Measurements from ENCODE around the gene CCDC89. TPM values are rescaled to one million over a fixed set of nuclear protein-coding genes. Genes with fewer than 3 reads are reported as not detected.

Gene CCDC89
- total RNA-seq, 1 experiment from 2014 or later = 0.26 TPM

DNA sequence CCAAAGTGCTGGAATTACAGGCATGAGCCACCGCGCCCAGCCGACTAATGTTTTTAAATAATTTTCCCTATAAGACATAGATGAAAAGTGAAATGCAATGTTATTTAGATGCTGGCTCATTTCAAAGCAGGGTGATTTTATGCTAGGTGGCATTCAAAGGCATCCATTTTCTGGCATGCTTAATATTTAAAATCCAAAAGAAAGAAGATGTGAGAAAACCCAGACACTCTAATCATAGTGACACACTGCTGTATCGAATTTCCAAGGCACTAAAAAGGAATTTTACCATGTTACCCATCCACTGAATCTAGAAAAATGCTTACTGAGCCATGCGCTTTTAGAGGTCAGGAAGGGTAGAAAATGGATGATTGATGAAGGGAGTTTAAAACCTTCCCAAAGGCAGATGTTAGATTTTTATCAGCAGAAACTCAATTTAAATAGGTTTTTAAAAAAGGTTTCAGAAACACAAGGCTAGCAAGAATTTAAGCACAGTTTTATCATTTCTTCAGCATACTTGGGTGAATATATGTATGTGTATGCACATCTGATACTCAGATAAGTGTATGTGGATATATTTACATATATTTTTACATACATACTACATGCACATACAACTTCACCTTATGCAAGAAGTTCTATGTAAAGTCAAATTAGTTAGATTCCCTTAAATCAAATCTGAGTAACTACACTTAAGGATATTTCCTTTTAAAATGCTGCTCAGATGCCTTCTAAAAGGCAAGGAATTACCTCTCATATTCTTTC lies 24.1 kb upstream of the CCDC89 start:
- Mint-ChIP-seq H3K27me3 (ENCODE audit: unreplicated experiment) (no peaks in the 10 kb centered on the region), H3K36me3 (ENCODE audit: insufficient read depth, unreplicated experiment) (no peaks in the 10 kb centered on the region), H3K9me3 (ENCODE audit: low read depth, unreplicated experiment) (no peaks in the 10 kb centered on the region), H3K4me3 (ENCODE audit: low read depth, unreplicated experiment) (no peak overlapping the region), H3K27ac (ENCODE audit: unreplicated experiment) (no peak overlapping the region), H3K4me1 (ENCODE audit: low read depth, unreplicated experiment) (no peaks in the 10 kb centered on the region)
- no peak for DNase-seq
- CTCF ChIA-PET = interaction anchor here (0.8 kb wide), 1 partner anchor 9 kb away, joined by 3 read pairs; no protein-coding TSS in a partner anchor
- TF ChIP-seq, protein P1, sequence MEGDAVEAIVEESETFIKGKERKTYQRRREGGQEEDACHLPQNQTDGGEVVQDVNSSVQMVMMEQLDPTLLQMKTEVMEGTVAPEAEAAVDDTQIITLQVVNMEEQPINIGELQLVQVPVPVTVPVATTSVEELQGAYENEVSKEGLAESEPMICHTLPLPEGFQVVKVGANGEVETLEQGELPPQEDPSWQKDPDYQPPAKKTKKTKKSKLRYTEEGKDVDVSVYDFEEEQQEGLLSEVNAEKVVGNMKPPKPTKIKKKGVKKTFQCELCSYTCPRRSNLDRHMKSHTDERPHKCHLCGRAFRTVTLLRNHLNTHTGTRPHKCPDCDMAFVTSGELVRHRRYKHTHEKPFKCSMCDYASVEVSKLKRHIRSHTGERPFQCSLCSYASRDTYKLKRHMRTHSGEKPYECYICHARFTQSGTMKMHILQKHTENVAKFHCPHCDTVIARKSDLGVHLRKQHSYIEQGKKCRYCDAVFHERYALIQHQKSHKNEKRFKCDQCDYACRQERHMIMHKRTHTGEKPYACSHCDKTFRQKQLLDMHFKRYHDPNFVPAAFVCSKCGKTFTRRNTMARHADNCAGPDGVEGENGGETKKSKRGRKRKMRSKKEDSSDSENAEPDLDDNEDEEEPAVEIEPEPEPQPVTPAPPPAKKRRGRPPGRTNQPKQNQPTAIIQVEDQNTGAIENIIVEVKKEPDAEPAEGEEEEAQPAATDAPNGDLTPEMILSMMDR (IDR thresholded peaks at IDR 0.05; ENCODE audit: unreplicated experiment) = no peak
- intact Hi-C loops (cut with micrococcal nuclease; ENCODE audit: unreplicated experiment) = no loop called here
- no TSS peak for BruUV-seq (replicated peaks)

DNA sequence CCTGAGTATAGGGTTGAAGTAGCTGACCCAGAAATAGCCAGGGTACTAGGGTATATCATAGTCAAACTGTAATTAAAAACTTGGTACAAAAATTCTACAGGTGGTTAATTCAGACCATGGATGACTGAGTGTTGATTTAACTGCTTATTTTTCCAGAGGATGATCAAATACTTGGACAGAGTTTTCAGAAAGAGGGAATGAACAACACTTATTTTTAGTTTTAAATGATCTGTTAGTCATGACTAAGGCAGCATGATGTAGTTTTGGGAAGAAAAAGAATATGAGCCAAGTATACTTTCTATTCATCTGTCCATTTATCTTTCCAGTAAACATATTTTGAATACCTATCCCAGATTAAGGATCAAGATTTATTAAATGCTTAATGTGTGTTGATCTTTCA lies 19.8 kb upstream of the CCDC89 start:
- Mint-ChIP-seq H3K9me3 (ENCODE audit: low read depth, unreplicated experiment) (no peaks in the 10 kb centered on the region), H3K27ac (ENCODE audit: unreplicated experiment) (no peak overlapping the region), H3K4me3 (ENCODE audit: low read depth, unreplicated experiment) (no peak overlapping the region), H3K27me3 (ENCODE audit: unreplicated experiment) (no peaks in the 10 kb centered on the region), H3K4me1 (ENCODE audit: low read depth, unreplicated experiment) (no peaks in the 10 kb centered on the region), H3K36me3 (ENCODE audit: insufficient read depth, unreplicated experiment) (no peaks in the 10 kb centered on the region)
- CTCF ChIA-PET = no interaction called here
- TF ChIP-seq, protein P1 (IDR thresholded peaks at IDR 0.05; ENCODE audit: unreplicated experiment) = no peak
- DNase-seq = no peak
- intact Hi-C loops (cut with micrococcal nuclease; ENCODE audit: unreplicated experiment) = no loop called here
- BruUV-seq (replicated peaks) = no TSS peak

GRCh38 chr11:85704967-85705366 lies 19.0 kb upstream of the CCDC89 start:
- Mint-ChIP-seq H3K9me3 (ENCODE audit: low read depth, unreplicated experiment) (no peaks in the 10 kb centered on the region), H3K27ac (ENCODE audit: unreplicated experiment) (no peak overlapping the region), H3K36me3 (ENCODE audit: insufficient read depth, unreplicated experiment) (no peaks in the 10 kb centered on the region), H3K4me1 (ENCODE audit: low read depth, unreplicated experiment) (peaks cover 2% of the 10 kb centered on the region), H3K27me3 (ENCODE audit: unreplicated experiment) (no peaks in the 10 kb centered on the region), H3K4me3 (ENCODE audit: low read depth, unreplicated experiment) (no peak overlapping the region)
- no peak for DNase-seq
- TF ChIP-seq, protein P1 (IDR thresholded peaks at IDR 0.05; ENCODE audit: unreplicated experiment) = no peak
- intact Hi-C loops (cut with micrococcal nuclease; ENCODE audit: unreplicated experiment) = no loop called here
- BruUV-seq (replicated peaks) = no TSS peak
- CTCF ChIA-PET = no interaction called here

- H3K27me3 Mint-ChIP-seq (ENCODE audit: unreplicated experiment) = no peaks in the 10 kb centered on the region
- intact Hi-C loops (cut with micrococcal nuclease; ENCODE audit: unreplicated experiment) = loop anchor here (10.0 kb wide), 1 partner anchor 45 kb away; no protein-coding TSS in a partner anchor
- CTCF ChIA-PET = no interaction called here
- peaks cover 8% of the 10 kb centered on the region for H3K4me1 Mint-ChIP-seq (ENCODE audit: low read depth, unreplicated experiment)
- no TSS peak for BruUV-seq (replicated peaks)
- H3K36me3 Mint-ChIP-seq (ENCODE audit: insufficient read depth, unreplicated experiment) = no peaks in the 10 kb centered on the region
- DNase-seq = no peak
- H3K27ac Mint-ChIP-seq (ENCODE audit: unreplicated experiment) = no peak overlapping the region
- H3K4me3 Mint-ChIP-seq (ENCODE audit: low read depth, unreplicated experiment) = no peak overlapping the region
- TF ChIP-seq, protein P1 (IDR thresholded peaks at IDR 0.05; ENCODE audit: unreplicated experiment) = no peak
- no peaks in the 10 kb centered on the region for H3K9me3 Mint-ChIP-seq (ENCODE audit: low read depth, unreplicated experiment)
Observed at GRCh38 chr11:85699957-85700741, 14.2 kb upstream of the CCDC89 start.

Data from Calu3 (cell line).